Psoas muscle (tissue), 8 donors: ENCODE results near the gene CDK14. TPM values are rescaled to one million over a fixed set of nuclear protein-coding genes. Genes with fewer than 3 reads are reported as not detected.
"Not testable (repeated sequence)": the region's sequence is repeated elsewhere in the genome, so short reads cannot be mapped to it uniquely, and the experiment has no call there.

ENCODE experiments used
- ATAC-seq, 4 donors: fragments of 200-7000 bp; cut with Tn5 transposase; one replicate each; pipeline ENCODE4 v1.9.1; 2020; ENCODE audit warnings: moderate library complexity in 3 of 4, mild to moderate bottlenecking in 2 of 4
- DNase-seq, 2 donors: peaks; one replicate each; pipeline ENCODE4 v3.0.0-alpha.2; 2020
- H3K27ac ChIP-seq: fragments of 200-600 bp; one replicate; pipeline ENCODE4 v1.8.0; 2022
- H3K27me3 ChIP-seq, 3 donors: fragments of 200-600 bp in 1 of 3; one replicate each; pipeline versions ENCODE4 v1.6.1 to v1.8.0; 2013 to 2022; ENCODE audit warnings: low read length in 2 of 3, mild to moderate bottlenecking in 2 of 3, moderate library complexity in 1 of 3; ENCODE audit not compliant: insufficient read depth in 3 of 3
- H3K36me3 ChIP-seq, 2 donors: fragments of 200-600 bp in 1 of 2; one replicate each; pipeline versions ENCODE4 v1.6.1 to v1.8.0; 2013 to 2022; ENCODE audit warnings: low read depth in 1 of 2, mild to moderate bottlenecking in 1 of 2, moderate library complexity in 1 of 2; ENCODE audit not compliant: insufficient read depth in 1 of 2
- H3K4me1 ChIP-seq: fragments of 200-600 bp; one replicate; pipeline ENCODE4 v1.8.0; 2022
- H3K4me3 ChIP-seq: fragments of 200-600 bp; one replicate; pipeline ENCODE4 v1.8.0; 2022; ENCODE audit warnings: mild to moderate bottlenecking
- H3K9me3 ChIP-seq: fragments of 200-600 bp; one replicate; pipeline ENCODE4 v1.8.0; 2022
- WGBS, 3 donors: extraction: QIAGEN DNeasy Blood & Tissue Kit; methylation state at CpG; one replicate each; pipeline versions ENCODE4 v1.1.6 to v1.1.7; 2013; 5-methylcytosine and 5-hydroxymethylcytosine counted together
- intact Hi-C, 2 donors: fragments of 100-400 bp; cut with DNase I; formaldehyde crosslinking; loops; one replicate each; pipeline versions ENCODE4 v1.11.0 to v1.14.2; 2022
- polyA plus RNA-seq, 3 donors: library from polyadenylated mRNA; stranded (reverse); fragments of 200-250 nt; gene quantifications; one replicate each; pipeline ENCODE4 v1.2.3, GENCODE V29; 2013
- total RNA-seq, 4 donors: library from RNA; stranded (reverse); fragmentation: NEBNext Ultra II Directional in 2 of 4; extraction: Animal tissue kit (Norgen Biotek cat#: 25700) in 2 of 4; gene quantifications; one replicate each; pipeline versions ENCODE4 v1.2.1 to v1.2.4, GENCODE V29; 2021 to 2023
- TF ChIP-seq, protein P1 (sequence below): fragments of 200-600 bp; IDR thresholded peaks from one replicate; pipeline ENCODE4 v1.8.0; 2022; ENCODE audit warnings: antibody characterized with exemption
- donor health status: healthy with polysubstance abuse.
- donor health status: DM: no; HTN: no; CAD: no; lungs with moderate emphysema.
- donor health status: Bipolar disorder and iron deficiency.
- donor health status: healthy.
- donor health status: DM: yes; HTN: yes; CAD: no.
- donor health status: DM: no; HTN: no; CAD: no.
- donor health status: DM: no; HTN: no; CAD: no.
- donor health status: DM: yes; HTN: yes; CAD: no.

CDK14 gene
- total and polyA plus RNA-seq, 7 donors = 1.7 to 16.6 (median 10.6) TPM

DNA sequence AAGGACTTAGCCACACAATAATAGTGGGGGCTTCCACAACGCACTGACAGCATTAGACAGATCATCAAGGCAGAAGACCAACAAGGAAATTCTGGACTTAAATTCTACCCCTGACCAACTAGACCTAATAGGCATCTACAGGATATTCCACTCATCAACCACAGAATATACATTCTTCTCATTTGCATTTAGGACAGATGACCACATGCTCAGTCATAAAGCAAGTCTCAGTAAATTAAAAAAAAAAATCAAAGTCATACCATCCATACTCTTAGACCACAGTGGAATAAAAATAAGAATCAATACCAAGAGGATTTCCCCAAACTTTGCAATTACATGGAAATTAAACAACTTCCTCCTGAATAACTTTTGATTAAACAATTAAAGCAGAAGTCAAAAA is 155.9 kb downstream of the CDK14 start:
- no peak for DNase-seq
- no peaks in the 10 kb centered on the region for H3K4me1 ChIP-seq
- no peaks in the 10 kb centered on the region for H3K36me3 ChIP-seq
- H3K27ac ChIP-seq = no peak overlapping the region
- WGBS, 3 donors = 93 to 97% (median 97%) methylated on average over 1 of the region's 1 CpG
- TF ChIP-seq, protein P1, sequence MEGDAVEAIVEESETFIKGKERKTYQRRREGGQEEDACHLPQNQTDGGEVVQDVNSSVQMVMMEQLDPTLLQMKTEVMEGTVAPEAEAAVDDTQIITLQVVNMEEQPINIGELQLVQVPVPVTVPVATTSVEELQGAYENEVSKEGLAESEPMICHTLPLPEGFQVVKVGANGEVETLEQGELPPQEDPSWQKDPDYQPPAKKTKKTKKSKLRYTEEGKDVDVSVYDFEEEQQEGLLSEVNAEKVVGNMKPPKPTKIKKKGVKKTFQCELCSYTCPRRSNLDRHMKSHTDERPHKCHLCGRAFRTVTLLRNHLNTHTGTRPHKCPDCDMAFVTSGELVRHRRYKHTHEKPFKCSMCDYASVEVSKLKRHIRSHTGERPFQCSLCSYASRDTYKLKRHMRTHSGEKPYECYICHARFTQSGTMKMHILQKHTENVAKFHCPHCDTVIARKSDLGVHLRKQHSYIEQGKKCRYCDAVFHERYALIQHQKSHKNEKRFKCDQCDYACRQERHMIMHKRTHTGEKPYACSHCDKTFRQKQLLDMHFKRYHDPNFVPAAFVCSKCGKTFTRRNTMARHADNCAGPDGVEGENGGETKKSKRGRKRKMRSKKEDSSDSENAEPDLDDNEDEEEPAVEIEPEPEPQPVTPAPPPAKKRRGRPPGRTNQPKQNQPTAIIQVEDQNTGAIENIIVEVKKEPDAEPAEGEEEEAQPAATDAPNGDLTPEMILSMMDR = no peak
- intact Hi-C loops = no loop called here
- H3K9me3 ChIP-seq = no peaks in the 10 kb centered on the region
- ATAC-seq = no peak
- H3K4me3 ChIP-seq = no peak overlapping the region
- H3K27me3 ChIP-seq = no peaks in the 10 kb centered on the region

DNA sequence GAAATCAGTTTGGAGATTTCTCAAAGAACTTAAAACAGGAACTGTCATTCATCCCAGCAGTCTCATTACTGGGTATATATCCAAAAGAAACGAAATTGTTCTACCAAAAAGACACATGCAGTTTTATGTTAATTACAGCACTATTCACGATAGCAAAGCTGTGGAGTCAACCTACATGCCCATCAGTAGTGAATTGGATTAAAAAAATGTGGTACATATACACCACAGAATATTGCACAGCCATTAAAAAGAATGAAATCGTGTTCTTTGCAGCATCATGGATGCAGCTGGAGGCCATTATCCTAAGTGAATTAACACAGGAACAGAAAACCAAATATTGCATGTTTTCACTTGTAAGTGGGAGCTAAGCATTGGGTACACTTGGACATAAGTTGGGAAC is 158.9 kb downstream of the CDK14 start:
- WGBS, 3 donors = 52 to 66% (median 58%) methylated on average over 3 of the region's 3 CpGs
- TF ChIP-seq, protein P1 = no peak
- H3K27ac ChIP-seq = no peak overlapping the region
- no peaks in the 10 kb centered on the region for H3K9me3 ChIP-seq
- H3K4me3 ChIP-seq = no peak overlapping the region
- H3K27me3 ChIP-seq = no peaks in the 10 kb centered on the region
- DNase-seq (no peak), ATAC-seq (no peak)
- intact Hi-C loops = no loop called here
- no peaks in the 10 kb centered on the region for H3K4me1 ChIP-seq
- H3K36me3 ChIP-seq = no peaks in the 10 kb centered on the region

DNA sequence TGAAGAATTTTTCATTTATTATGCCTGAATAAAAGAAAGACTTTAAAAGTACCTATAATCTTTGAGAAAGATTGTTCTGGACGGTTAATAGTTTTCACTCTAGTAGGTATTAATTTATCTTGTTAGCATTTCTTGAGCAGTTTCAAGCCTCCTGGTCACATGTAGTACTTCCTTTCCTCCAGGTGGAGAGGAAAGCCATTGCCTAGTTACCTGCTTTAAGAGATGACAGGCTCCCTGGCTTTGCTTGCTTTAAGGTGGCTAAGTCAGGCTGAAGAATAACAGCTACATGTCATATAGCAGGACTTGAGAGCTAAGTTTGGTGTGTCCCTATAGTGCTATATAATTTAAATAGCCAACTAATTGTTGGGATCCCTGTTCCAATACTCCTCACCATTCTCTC is 160.2 kb downstream of the CDK14 start:
- no peak for ATAC-seq
- Histone ChIP-seq H3K4me1 (no peaks in the 10 kb centered on the region), H3K27me3 (no peaks in the 10 kb centered on the region), H3K36me3 (no peaks in the 10 kb centered on the region), H3K4me3 (no peak overlapping the region), H3K9me3 (no peaks in the 10 kb centered on the region), H3K27ac (no peak overlapping the region)
- DNase-seq = no peak
- intact Hi-C loops = no loop called here
- TF ChIP-seq, protein P1 = no peak
- 94 to 97% (median 95%) methylated on average over 1 of the region's 1 CpG for WGBS, 3 donors

DNA sequence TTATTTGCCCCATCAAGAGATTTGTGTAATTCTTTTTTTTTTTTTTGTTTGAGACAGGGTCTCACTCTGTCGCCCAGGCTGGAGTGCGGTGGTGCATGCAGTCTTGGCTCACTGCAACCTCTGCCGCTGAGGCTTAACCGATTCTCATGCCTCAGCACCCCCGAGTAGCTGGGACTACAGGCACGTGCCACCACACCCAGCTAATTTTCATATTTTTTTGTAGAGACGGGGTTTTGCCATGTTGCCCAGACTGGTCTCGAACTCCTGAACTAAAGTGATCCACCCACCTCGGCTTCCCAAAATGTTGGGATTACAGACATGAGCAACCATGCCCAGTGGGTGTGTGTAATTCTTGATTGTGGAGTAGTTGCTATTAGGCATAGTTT is 161.4 kb downstream of the CDK14 start:
- H3K4me1 ChIP-seq, intact Hi-C loops, H3K9me3 ChIP-seq, ATAC-seq, H3K27ac ChIP-seq, H3K27me3 ChIP-seq, H3K4me3 ChIP-seq, DNase-seq, H3K36me3 ChIP-seq: not testable (repeated sequence)
- 81 to 85% (median 82%) methylated on average over 9 of the region's 9 CpGs for WGBS, 3 donors

DNA sequence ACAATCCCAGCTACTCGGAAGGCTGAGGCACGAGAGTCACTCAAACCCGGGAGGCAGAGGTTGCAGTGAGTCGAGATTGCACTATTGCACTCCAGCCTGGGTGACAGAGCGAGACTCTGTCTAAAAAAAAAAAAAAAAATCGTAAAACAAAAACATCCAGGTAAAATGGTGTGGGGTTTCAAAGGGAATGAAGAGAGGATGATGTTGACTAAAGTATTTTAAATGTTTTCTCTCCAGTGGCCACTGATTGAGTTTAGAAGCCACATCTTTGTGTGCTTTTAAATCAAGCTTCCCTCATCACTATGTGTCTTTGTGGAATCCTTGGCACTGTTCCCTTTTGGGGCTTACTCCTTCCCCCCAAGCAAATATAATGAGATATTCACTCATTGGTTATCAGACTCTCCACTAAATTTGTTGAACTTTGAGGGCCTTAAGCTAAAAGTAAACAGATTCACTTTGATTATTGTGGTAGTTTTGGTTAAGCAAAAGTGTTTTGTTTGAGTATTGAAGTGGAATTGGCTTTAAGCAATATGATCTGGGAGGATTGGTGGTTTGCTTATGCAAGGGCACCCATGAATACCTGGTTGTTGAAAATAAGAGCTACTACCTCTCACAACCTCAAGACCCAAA is 162.9 kb downstream of the CDK14 start:
- no peaks in the 10 kb centered on the region for H3K36me3 ChIP-seq
- DNase-seq = no peak

More for the DNA sequence above, 162.9 kb downstream of the CDK14 start:
- Histone ChIP-seq H3K9me3 (no peaks in the 10 kb centered on the region), H3K27ac (no peak overlapping the region), H3K4me1 (no peaks in the 10 kb centered on the region), H3K27me3 (no peaks in the 10 kb centered on the region), H3K4me3 (no peak overlapping the region)
- TF ChIP-seq, protein P1 = no peak
- intact Hi-C loops = no loop called here
- WGBS, 3 donors = 89 to 94% (median 90%) methylated on average over 6 of the region's 6 CpGs
- no peak for ATAC-seq
